ENCODE measurements around the gene PTCH2.
"Not testable (repeated sequence)": the region's sequence is repeated elsewhere in the genome, so short reads cannot be mapped to it uniquely, and the experiment has no call there.

Gene PTCH2

GRCh38 chr1:44834328-44834727 is 8.7 kb downstream of the PTCH2 start:
- H3K9ac ChIP-seq (ENCODE audit: low read length) = no peak overlapping the region
- H3K27me3 ChIP-seq (ENCODE audit: control insufficient read depth, insufficient read depth, low read length) = no peaks in the 10 kb centered on the region
- peaks cover 6% of the 10 kb centered on the region for H3K4me1 ChIP-seq (ENCODE audit: control insufficient read depth, insufficient read depth, low read length)
- no peaks in the 10 kb centered on the region for H3K36me3 ChIP-seq (ENCODE audit: control insufficient read depth, insufficient read depth, low read length)
- no peak overlapping the region for H3K4me3 ChIP-seq (ENCODE audit: low read length)
- no peaks in the 10 kb centered on the region for H3K9me3 ChIP-seq (ENCODE audit: control insufficient read depth, low read length)

- no peaks in the 10 kb centered on the region for H3K36me3 ChIP-seq (ENCODE audit: control insufficient read depth, insufficient read depth, low read length)
- no peaks in the 10 kb centered on the region for H3K9me3 ChIP-seq (ENCODE audit: control insufficient read depth, low read length)
- H3K9ac ChIP-seq (ENCODE audit: low read length) = no peak overlapping the region
- no peak overlapping the region for H3K4me3 ChIP-seq (ENCODE audit: low read length)
- H3K27me3 ChIP-seq (ENCODE audit: control insufficient read depth, insufficient read depth, low read length) = no peaks in the 10 kb centered on the region
- peaks cover 6% of the 10 kb centered on the region for H3K4me1 ChIP-seq (ENCODE audit: control insufficient read depth, insufficient read depth, low read length)
These were observed 10.9 kb downstream of the PTCH2 start for GRCh38 chr1:44832056-44832705.

GRCh38 chr1:44831516-44831915 is 11.5 kb downstream of the PTCH2 start:
- Histone ChIP-seq H3K9me3 (ENCODE audit: control insufficient read depth, low read length) (no peaks in the 10 kb centered on the region), H3K27me3 (ENCODE audit: control insufficient read depth, insufficient read depth, low read length) (no peaks in the 10 kb centered on the region), H3K36me3 (ENCODE audit: control insufficient read depth, insufficient read depth, low read length) (no peaks in the 10 kb centered on the region), H3K4me1 (ENCODE audit: control insufficient read depth, insufficient read depth, low read length) (peaks cover 6% of the 10 kb centered on the region), H3K4me3 (ENCODE audit: low read length) (no peak overlapping the region), H3K9ac (ENCODE audit: low read length) (no peak overlapping the region)

- Histone ChIP-seq H3K4me3 (ENCODE audit: low read length) (no peak overlapping the region), H3K27me3 (ENCODE audit: control insufficient read depth, insufficient read depth, low read length) (no peaks in the 10 kb centered on the region), H3K4me1 (ENCODE audit: control insufficient read depth, insufficient read depth, low read length) (peaks cover 4% of the 10 kb centered on the region), H3K9me3 (ENCODE audit: control insufficient read depth, low read length) (no peaks in the 10 kb centered on the region), H3K36me3 (ENCODE audit: control insufficient read depth, insufficient read depth, low read length) (no peaks in the 10 kb centered on the region), H3K9ac (ENCODE audit: low read length) (no peak overlapping the region)
These were observed 12.2 kb downstream of the PTCH2 start for GRCh38 chr1:44830900-44831304.

GRCh38 chr1:44829506-44830384 is 13.3 kb downstream of the PTCH2 start:
- Histone ChIP-seq H3K4me1 (ENCODE audit: control insufficient read depth, insufficient read depth, low read length) (no peaks in the 10 kb centered on the region), H3K9ac (ENCODE audit: low read length) (no peak overlapping the region), H3K36me3 (ENCODE audit: control insufficient read depth, insufficient read depth, low read length) (no peaks in the 10 kb centered on the region), H3K9me3 (ENCODE audit: control insufficient read depth, low read length) (no peaks in the 10 kb centered on the region), H3K27me3 (ENCODE audit: control insufficient read depth, insufficient read depth, low read length) (no peaks in the 10 kb centered on the region), H3K4me3 (ENCODE audit: low read length) (no peak overlapping the region)

- Histone ChIP-seq H3K9ac (ENCODE audit: low read length) (no peak overlapping the region), H3K9me3 (ENCODE audit: control insufficient read depth, low read length) (no peaks in the 10 kb centered on the region), H3K27me3 (ENCODE audit: control insufficient read depth, insufficient read depth, low read length) (no peaks in the 10 kb centered on the region), H3K4me3 (ENCODE audit: low read length) (no peak overlapping the region), H3K4me1 (ENCODE audit: control insufficient read depth, insufficient read depth, low read length) (no peaks in the 10 kb centered on the region), H3K36me3 (ENCODE audit: control insufficient read depth, insufficient read depth, low read length) (no peaks in the 10 kb centered on the region)
These were observed 14.1 kb downstream of the PTCH2 start for GRCh38 chr1:44828841-44829440.

- Histone ChIP-seq H3K27me3 (ENCODE audit: control insufficient read depth, insufficient read depth, low read length) (no peaks in the 10 kb centered on the region), H3K9me3 (ENCODE audit: control insufficient read depth, low read length) (no peaks in the 10 kb centered on the region), H3K4me3 (ENCODE audit: low read length) (no peak overlapping the region), H3K4me1 (ENCODE audit: control insufficient read depth, insufficient read depth, low read length) (no peaks in the 10 kb centered on the region), H3K9ac (ENCODE audit: low read length) (no peak overlapping the region), H3K36me3 (ENCODE audit: control insufficient read depth, insufficient read depth, low read length) (no peaks in the 10 kb centered on the region)
These were observed 14.9 kb downstream of the PTCH2 start for GRCh38 chr1:44828003-44828651.

- H3K4me3 ChIP-seq (ENCODE audit: low read length) = no peak overlapping the region
- H3K36me3 ChIP-seq (ENCODE audit: control insufficient read depth, insufficient read depth, low read length) = no peaks in the 10 kb centered on the region
- no peaks in the 10 kb centered on the region for H3K4me1 ChIP-seq (ENCODE audit: control insufficient read depth, insufficient read depth, low read length)
- no peaks in the 10 kb centered on the region for H3K27me3 ChIP-seq (ENCODE audit: control insufficient read depth, insufficient read depth, low read length)
- H3K9ac ChIP-seq (ENCODE audit: low read length) = no peak overlapping the region
- H3K9me3 ChIP-seq (ENCODE audit: control insufficient read depth, low read length) = no peaks in the 10 kb centered on the region
These were observed 15.7 kb downstream of the PTCH2 start for GRCh38 chr1:44827197-44828002.

GRCh38 chr1:44826375-44827196 is 16.5 kb downstream of the PTCH2 start:
- H3K4me1 ChIP-seq (ENCODE audit: control insufficient read depth, insufficient read depth, low read length) = no peaks in the 10 kb centered on the region
- H3K36me3 ChIP-seq (ENCODE audit: control insufficient read depth, insufficient read depth, low read length) = no peaks in the 10 kb centered on the region
- no peak overlapping the region for H3K4me3 ChIP-seq (ENCODE audit: low read length)
- no peak overlapping the region for H3K9ac ChIP-seq (ENCODE audit: low read length)
- no peaks in the 10 kb centered on the region for H3K9me3 ChIP-seq (ENCODE audit: control insufficient read depth, low read length)
- no peaks in the 10 kb centered on the region for H3K27me3 ChIP-seq (ENCODE audit: control insufficient read depth, insufficient read depth, low read length)

GRCh38 chr1:44824392-44824791 is 18.7 kb downstream of the PTCH2 start:
- not testable (repeated sequence) for H3K4me3 ChIP-seq (ENCODE audit: low read length); H3K9me3 ChIP-seq (ENCODE audit: control insufficient read depth, low read length); H3K27me3 ChIP-seq (ENCODE audit: control insufficient read depth, insufficient read depth, low read length); H3K36me3 ChIP-seq (ENCODE audit: control insufficient read depth, insufficient read depth, low read length); H3K9ac ChIP-seq (ENCODE audit: low read length)
- H3K4me1 ChIP-seq (ENCODE audit: control insufficient read depth, insufficient read depth, low read length) = peaks cover 16% of the 10 kb centered on the region

- no peaks in the 10 kb centered on the region for H3K27me3 ChIP-seq (ENCODE audit: control insufficient read depth, insufficient read depth, low read length)
- H3K4me1 ChIP-seq (ENCODE audit: control insufficient read depth, insufficient read depth, low read length) = peaks cover 21% of the 10 kb centered on the region
- H3K4me3 ChIP-seq (ENCODE audit: low read length) = no peak overlapping the region
- no peaks in the 10 kb centered on the region for H3K9me3 ChIP-seq (ENCODE audit: control insufficient read depth, low read length)
- no peaks in the 10 kb centered on the region for H3K36me3 ChIP-seq (ENCODE audit: control insufficient read depth, insufficient read depth, low read length)
- no peak overlapping the region for H3K9ac ChIP-seq (ENCODE audit: low read length)
These were observed 20.0 kb downstream of the PTCH2 start for GRCh38 chr1:44822981-44823451.

All from mucosa of stomach (tissue), 1 donor.